Measurements from ENCODE around the gene NPAS2. TPM values are rescaled to one million over a fixed set of nuclear protein-coding genes. Genes with fewer than 3 reads are reported as not detected.

Gene NPAS2
- total RNA-seq, 4 donors from 2014 or later: 6.1 to 29.8 (median 24.3) TPM

- ATAC-seq (ENCODE audit: low FRiP score) (no peak), DNase-seq (ENCODE audit: low spot score) (no peak)
- TF ChIP-seq, protein P1, sequence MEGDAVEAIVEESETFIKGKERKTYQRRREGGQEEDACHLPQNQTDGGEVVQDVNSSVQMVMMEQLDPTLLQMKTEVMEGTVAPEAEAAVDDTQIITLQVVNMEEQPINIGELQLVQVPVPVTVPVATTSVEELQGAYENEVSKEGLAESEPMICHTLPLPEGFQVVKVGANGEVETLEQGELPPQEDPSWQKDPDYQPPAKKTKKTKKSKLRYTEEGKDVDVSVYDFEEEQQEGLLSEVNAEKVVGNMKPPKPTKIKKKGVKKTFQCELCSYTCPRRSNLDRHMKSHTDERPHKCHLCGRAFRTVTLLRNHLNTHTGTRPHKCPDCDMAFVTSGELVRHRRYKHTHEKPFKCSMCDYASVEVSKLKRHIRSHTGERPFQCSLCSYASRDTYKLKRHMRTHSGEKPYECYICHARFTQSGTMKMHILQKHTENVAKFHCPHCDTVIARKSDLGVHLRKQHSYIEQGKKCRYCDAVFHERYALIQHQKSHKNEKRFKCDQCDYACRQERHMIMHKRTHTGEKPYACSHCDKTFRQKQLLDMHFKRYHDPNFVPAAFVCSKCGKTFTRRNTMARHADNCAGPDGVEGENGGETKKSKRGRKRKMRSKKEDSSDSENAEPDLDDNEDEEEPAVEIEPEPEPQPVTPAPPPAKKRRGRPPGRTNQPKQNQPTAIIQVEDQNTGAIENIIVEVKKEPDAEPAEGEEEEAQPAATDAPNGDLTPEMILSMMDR (IDR thresholded peaks at IDR 0.05): no peak
These were observed 6.4 kb upstream of the NPAS2 start for GRCh38 chr2:100813527-100813926.

DNA sequence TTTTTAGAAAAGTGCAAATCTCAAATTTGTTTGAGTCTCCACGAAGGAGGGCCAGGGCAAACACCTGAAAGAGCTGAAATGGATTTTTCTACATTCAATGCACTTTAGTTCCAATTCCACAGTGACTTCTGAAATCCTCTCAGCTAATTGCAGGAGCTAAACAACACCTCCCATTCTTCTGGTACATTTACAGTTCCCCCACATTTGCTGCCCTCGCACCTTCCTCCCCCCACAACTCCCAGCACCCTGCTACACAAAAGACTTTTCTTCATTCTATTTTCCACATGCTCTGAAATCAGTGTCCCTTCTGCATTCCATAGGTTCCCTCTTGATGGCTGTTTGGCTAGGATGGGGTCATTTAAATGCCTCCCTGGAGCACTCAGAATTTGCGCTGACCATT is 5.9 kb upstream of the NPAS2 start:
- DNase-seq (ENCODE audit: low spot score) (no peak), ATAC-seq (ENCODE audit: low FRiP score) (no peak)
- TF ChIP-seq, protein P1 (IDR thresholded peaks at IDR 0.05): no peak

DNA sequence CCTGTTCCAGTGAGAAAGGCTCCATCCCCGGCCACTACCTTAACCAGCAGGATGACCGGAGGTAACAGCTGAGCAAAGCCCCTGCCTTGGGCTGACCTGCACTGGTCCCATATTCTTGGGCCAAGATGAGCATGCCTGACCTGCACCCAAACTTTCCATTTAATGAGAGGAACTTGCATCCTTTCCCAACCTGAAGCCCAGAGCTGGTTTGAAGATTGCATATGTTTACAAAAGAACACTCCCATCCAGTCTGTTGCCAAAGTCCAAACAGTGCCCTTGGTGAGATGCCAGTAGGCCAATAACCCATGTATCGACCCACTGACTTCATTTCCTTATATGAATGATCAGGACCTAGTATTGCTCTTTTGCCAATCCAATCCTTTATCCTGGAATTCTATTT is 5.5 kb upstream of the NPAS2 start:
- TF ChIP-seq, protein P1 (IDR thresholded peaks at IDR 0.05): no peak
- no peak for ATAC-seq (ENCODE audit: low FRiP score)
- DNase-seq (ENCODE audit: low spot score): no peak

DNA sequence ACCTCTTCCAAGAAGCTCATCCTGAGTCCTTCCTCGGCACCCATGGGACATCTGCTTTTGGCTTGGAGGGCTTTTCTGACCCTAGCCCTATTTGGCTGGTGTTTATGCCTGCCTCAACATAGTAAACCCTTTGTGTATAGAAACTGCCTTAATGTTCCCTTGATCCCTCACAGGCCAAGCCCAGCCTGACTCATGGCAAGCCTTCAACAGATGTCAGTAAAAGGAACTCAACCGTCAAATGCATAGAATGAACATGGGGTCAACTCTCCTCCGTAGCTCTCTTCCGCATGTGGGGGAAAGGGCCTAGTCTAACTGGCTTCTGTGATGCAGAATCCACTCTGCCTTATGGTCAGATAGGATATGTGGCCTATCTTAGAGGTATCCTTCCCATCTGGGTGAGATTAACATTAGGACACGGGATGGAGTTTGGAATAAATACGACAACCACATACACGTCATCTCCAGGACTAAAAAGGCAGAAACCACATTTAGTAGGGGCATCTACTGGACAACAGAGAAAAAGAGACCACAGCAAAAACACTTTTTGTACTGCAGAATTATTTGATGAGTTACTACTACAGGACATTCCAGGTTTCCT is 2.5 kb upstream of the NPAS2 start:
- TF ChIP-seq, protein P1 (IDR thresholded peaks at IDR 0.05): no peak

DNA sequence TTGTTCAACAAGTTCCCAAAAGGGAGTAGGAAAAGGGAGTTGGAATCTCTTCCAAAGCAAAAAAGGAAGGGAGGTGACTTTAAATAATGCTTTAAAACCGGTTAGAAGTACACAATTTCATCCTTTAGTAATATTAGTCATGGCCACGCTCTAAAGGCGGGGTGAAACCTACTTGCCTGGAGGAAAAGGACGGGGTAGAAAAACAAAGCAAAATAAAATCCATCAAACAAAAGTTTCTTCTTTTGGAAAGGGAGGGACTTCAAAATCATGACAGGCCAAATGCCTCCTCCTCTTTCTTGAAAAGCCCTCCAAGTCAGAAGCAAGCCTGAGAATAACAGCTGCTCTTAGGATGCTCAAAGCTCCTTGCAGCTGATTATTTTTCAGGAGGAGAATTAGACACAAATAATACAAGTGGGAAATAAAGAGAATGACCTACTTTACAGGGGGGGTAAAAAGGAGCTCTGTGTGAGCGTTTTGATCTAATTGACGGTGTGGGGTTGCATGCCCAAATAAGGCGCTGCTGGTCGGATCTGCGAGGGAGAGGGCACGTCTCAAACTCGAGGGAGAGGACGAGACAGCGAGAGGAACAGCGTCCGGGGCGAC is 1.8 kb upstream of the NPAS2 start:
- TF ChIP-seq, protein P1 (IDR thresholded peaks at IDR 0.05): no peak
- DNase-seq (ENCODE audit: low spot score) (no peak), ATAC-seq (ENCODE audit: low FRiP score) (peak; percentile 30)

More for the DNA sequence above, 2.5 kb upstream of the NPAS2 start:
- DNase-seq (ENCODE audit: low spot score) (no peak), ATAC-seq (ENCODE audit: low FRiP score) (no peak)

- peak; percentile 60 for ATAC-seq (ENCODE audit: low FRiP score)
- no peak for DNase-seq (ENCODE audit: low spot score)
- TF ChIP-seq, protein P1 (IDR thresholded peaks at IDR 0.05): no peak
These were observed 1.2 kb upstream of the NPAS2 start for GRCh38 chr2:100818606-100819369.

DNA sequence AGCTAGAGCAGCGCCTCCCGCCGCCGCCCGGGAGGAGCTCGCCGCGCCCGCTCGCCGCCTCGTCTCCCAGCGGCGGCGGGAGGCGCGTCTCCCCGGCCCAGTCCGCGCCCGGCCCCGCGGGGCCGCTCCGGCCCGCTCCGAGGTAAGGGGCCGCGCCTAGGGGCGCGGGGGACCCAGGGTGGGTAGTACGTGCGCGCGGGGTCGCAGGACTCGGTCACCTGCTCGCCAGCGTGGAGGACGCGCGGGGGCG is 259 bp downstream of the NPAS2 start:
- ATAC-seq (ENCODE audit: low FRiP score): no peak
- TF ChIP-seq, protein P1 (IDR thresholded peaks at IDR 0.05): no peak
- DNase-seq (ENCODE audit: low spot score): no peak

All from omental fat pad (tissue), 4 donors.